Activated T-helper 1 cell treated with anti-CD3 and anti-CD28 coated beads, Interleukin-2, amount 50 U/mL, for 16 hours (primary cell): ENCODE measurements around the gene IRF1.
"Not testable (repeated sequence)": the region's sequence is repeated elsewhere in the genome, so short reads cannot be mapped to it uniquely, and the experiment has no call there.

ENCODE experiments used
- DNase-seq, 2 donors: peaks; one replicate each; pipeline ENCODE4 v3.0.0-alpha.2; 2020; ENCODE audit warnings: low read depth in 1 of 2, low spot score in 1 of 2

Gene IRF1

DNA sequence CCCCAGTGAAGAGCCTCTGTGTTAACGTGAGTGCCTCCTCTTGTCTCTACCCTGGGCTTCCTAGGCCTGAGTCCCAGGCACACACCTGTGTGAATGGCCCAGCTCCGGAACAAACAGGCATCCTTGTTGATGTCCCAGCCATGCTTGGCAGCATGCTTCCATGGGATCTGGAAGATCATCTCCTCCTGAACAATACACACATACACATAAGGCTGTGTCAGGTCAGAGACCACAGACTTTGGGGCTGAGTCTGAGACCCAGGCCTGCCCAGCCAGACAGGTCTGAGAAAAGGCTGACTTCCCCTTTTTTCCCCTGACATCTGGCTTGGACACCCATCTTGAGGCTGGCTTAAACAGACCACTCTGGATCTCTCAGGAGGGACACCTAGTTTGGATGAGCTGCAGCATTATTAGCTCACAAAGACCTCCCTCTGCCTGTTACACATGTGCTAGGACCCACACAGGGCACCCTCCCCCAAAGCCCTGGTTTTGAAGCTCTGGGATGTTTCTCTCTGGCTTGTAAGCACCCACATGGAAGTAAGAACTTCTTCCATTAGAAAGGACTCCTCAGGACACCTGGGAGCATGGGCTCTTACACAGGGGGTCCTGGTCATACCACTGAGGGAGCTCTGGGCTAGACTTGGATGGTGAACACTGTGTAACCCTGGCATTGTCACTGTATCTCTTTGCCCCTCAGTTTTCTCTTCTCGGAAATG lies 2.6 kb downstream of the IRF1 start:
- no peak for DNase-seq

GRCh38 chr5:132487095-132487428 lies 3.5 kb downstream of the IRF1 start:
- no peak for DNase-seq

- no peak for DNase-seq
Measured at GRCh38 chr5:132486318-132487094, 4.1 kb downstream of the IRF1 start.

DNA sequence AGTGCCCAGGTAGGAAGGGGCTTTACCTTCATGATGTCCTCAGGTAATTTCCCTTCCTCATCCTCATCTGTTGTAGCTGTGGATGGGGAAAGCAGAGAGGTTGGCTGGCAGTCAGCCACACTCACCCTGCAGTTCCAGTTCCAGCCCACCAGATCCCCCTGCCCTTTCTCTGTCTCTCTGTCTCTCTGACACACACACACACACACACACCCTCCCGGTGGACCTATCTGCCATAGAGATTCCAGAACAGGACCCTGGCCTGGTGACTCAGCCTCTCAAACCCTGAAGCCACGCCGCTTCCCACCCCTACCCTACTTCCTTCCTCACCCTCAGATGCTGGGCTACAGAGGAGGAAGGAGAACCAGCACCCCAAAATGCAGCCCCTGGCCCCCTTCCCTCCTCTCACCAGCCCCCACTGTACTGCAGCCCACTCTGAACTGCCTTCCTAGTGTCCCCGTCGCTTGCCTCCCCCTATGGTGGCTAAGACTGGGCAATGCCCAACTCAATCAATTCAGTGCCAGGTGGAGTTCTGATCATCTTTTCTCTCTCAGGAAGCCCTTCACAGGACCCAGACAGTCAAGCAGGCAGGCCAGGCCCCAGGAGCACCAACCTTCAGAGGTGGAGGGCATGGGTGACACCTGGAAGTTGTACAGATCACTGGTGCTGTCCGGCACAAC lies 4.8 kb downstream of the IRF1 start:
- DNase-seq: no peak

DNA sequence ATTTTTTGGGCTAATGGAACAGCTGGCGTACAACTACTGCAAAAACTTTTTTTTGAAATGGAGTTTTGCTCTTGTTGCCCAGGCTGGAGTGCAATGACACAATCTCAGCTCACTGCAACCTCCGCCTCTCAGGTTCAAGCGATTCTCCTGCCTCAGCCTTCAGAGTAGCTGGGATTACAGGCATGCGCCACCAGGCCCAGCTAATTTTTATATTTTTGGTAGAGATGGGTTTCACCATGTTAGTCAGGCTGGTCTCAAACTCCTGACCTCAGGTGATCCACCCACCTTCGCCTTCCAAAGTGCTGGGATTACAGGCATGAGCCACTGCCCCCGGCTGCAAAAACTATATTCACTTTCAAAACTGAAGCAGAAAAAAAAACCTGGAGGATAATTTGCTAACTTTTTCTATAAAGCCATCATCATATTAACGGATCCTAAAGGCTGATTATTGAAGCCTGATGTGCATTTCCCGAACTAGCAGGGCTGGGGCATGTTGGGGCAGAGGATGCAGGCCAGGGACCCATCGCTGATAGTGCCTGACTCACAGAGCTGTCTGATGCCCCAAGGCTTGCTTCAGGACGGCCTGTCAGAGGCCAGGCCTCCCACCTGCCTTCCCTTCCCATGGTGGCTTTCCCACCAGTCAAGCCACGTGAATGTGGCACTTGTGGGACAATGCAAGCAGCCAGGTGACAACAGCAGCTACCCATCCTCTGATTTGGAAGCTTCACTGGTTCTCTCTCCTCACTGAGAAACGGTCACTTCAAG lies 5.5 kb downstream of the IRF1 start:
- not testable (repeated sequence) for DNase-seq

GRCh38 chr5:132484391-132484725 lies 6.2 kb downstream of the IRF1 start:
- no peak for DNase-seq

DNA sequence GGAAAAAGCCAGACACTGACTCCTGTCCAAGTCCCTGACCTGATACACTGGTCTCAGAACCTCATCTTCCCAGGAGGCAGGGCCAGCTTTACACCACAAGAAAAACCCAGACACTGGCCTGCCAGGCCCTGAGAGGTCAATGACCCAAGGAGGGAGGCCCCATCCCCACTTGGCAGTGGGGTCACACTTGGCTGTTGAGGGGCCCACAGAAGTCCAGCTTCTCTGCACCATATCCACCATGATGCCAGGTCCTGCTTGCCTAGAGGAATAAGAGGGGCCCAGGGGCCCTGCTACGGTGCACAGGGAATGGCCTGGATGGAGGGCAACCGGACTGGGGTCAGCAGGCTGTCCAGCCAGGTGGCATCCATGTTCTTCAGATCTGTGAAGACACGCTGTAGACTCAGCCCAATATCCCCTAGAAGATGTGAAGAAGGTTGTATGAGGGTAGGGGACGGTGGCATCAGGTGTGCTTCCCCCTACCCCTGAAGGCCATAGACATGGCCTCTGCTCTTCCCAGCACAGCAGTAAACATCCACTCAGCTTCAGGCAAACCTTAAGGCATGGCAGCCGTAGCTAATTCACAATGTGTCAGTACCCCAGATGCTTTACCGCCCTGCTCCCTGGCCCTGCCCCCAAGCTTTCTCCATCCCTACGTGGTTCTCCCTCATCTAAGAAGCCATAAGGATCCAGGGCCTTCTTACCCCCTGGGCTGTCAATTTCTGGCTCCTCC lies 6.7 kb downstream of the IRF1 start:
- DNase-seq: no peak

DNA sequence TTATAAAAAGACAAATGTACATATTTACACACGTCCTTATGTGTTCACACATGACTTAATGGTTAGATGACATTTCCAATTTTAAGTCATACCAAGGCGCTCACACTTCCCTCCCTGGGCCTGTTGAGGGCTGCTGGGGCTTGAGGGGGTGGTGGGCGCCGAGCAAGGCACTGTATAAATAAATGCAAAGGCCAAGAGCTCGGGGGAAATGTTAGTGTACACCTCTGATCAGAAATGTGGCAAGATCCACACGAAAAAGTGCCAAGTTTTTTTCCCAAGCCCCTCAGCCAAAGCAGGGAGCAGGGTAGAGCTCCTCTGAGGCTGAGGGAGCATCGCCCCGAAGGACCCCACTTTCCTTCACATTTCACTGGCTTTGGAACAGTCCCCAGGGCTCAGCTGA lies 7.5 kb downstream of the IRF1 start:
- no peak for DNase-seq

- no peak for DNase-seq
Measured at GRCh38 chr5:132481596-132482211, 8.9 kb downstream of the IRF1 start.

GRCh38 chr5:132480893-132481595 lies 9.5 kb downstream of the IRF1 start:
- no peak for DNase-seq

- no peak for DNase-seq
Measured at GRCh38 chr5:132480546-132480892, 10.1 kb downstream of the IRF1 start.

DNA sequence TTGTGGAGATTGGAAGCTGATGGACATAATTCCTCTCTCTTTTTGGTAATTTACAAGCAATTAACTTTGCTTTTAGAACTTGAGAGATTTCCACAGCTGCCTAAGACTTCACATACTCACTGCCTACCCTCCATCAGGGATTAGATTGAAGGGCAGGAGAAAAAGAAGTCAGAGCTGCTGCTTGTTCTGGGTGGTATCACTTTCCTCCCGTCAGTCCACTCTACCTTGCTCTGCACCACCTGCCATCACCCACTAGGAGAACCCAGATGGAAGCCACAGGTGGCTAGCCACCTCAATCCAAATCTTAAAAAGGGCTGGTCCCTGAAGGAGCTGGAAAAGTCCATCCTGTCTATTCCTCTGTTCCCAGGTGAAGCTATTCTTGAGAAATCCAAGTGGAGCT lies 10.5 kb downstream of the IRF1 start:
- DNase-seq: no peak

- DNase-seq: no peak
Measured at GRCh38 chr5:132479111-132479951, 11.2 kb downstream of the IRF1 start.

DNA sequence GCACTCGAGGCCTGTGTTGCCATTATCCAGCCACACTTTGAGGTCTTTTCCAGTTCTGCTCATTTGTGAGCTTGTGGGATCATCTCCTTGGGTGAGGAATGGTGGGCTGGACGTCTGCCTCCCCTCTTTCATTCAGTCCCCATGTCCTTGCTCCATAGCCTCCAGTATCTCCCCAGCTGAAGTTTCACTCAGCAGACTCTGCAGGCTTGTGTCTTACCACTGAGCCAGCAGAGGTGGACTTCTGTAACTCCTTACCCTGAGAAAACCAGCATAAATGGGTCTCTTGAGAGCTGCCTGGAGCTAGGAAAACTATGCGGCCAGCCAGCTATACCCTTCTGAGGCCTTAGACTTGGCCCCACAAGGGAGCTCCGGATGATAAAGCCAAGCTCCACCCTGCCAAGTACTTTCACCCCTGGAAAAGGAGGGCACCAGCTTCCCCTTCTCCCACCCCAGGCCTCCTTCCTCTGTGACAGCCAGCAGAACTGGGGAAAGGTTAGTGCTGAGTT lies 12.2 kb downstream of the IRF1 start:
- no peak for DNase-seq

GRCh38 chr5:132477784-132478365 lies 12.7 kb downstream of the IRF1 start:
- no peak for DNase-seq

GRCh38 chr5:132476876-132477781 lies 13.4 kb downstream of the IRF1 start:
- DNase-seq: no peak
